GM19099 (cell line): ENCODE data around the gene UBP1.

Experiments
- POLR2A ChIP-seq: IDR thresholded peaks from 3 replicates; pipeline ENCODE4 v1.6.1; 2011; ENCODE audit warnings: low read depth; ENCODE audit not compliant: insufficient read length; ENCODE audit errors: extremely low read depth

The UBP1 gene

DNA sequence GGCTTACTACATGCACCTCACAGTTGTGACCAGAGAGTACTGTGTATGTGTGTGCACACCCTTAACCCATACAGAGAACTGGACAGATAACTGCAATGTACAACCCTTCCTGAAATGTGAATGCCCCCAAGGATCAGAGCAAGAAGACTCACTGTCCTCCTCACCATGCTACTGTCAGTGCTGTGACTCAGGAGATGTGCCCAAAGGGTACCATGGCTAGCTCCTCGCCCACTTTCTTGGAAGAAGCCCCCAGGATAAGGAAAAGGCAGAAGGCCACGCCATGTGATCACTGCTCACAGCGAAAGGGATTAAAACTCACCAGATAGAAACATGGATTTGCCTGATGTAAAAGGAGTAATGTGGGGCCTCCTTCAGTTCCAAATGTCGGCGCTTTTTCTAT is 41.8 kb downstream of the UBP1 start:
- TF ChIP-seq POLR2A: no peak

DNA sequence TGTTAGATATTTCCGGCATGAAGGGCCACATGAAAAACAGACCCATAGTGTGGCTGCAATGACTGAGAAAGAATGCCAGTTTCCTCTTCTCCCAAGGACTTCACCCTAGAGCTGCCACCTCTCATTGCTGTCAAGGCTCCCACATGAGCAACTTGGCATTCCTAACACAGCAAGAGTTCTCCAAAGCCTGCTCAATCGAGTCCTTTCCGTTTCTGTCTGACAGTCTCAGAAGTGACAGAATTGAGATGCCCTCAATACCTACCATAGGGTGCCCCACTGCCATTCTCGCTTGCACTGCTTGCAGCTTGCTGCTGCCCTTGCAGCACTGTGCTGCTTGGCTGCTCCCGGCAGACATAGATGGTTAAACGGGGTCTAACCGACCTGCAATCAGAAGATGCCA is 44.3 kb downstream of the UBP1 start:
- no peak for TF ChIP-seq POLR2A

DNA sequence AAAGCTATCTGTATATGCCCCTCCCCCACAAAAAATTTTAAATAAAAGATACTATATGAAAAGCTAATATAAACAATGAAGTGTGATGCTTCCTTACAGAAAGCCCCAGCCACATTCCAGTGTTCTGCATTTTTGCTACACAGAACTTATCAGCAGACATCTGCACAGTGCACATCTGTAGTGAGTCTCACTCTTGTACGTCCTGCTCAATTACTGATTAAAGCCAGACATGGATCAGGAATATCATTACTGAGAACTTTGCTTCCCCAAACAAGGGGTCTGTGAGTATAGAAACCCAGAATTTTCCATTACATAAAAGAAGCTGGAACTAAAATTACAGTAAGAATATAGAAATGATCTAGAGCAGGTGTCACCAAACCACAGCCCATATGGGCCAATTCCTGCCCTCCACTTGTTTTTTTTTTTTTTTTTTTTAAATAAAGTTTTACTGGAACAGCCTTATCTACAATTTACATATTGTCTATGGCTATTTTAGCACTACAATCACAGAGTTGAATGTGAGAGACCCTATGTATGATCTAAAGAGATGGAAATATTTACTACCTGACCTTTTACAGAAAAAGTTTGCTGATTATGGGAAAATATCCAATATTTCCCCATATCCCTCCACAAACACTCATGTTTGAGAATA is 45.7 kb downstream of the UBP1 start:
- TF ChIP-seq POLR2A: no peak

- TF ChIP-seq POLR2A: no peak
These were observed 47.5 kb downstream of the UBP1 start for GRCh38 chr3:33392703-33393125.

- TF ChIP-seq POLR2A: no peak
These were observed 48.1 kb downstream of the UBP1 start for GRCh38 chr3:33392144-33392543.

DNA sequence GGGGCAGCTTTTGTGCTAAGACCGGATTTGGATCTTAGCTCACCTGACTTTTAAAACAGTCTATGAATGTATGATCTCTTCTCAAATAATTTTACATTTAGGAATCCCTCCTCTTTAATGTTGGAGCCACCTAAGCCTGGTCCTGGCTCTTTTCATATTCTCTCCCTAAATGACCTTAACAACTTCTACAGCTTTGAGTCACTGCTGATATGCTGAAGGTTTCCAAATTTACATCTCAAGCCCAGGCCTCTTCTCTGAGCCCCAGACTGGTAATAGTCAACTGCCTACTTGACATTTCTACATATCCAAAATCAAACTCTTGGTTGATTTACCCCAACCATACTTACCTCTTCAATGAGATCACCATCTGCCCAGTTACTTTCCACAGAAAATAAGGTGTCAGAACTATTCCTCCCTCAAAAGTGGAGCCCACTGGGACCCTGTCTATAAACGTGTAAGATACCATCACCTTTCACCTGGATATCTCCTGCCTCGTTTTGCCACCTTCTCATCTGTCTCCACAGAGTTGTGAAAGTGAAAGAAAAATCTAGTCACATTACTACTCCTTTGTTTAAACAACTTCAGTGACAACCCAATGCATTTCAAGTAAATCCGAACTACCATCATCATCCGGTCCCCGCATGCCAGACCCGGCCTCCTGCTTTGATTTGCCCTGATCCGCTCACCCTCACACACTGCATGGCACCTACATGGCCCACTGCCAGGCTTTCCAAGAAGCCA is 48.8 kb downstream of the UBP1 start:
- TF ChIP-seq POLR2A: no peak

GRCh38 chr3:33389908-33390307 is 50.3 kb downstream of the UBP1 start:
- TF ChIP-seq POLR2A: no peak

DNA sequence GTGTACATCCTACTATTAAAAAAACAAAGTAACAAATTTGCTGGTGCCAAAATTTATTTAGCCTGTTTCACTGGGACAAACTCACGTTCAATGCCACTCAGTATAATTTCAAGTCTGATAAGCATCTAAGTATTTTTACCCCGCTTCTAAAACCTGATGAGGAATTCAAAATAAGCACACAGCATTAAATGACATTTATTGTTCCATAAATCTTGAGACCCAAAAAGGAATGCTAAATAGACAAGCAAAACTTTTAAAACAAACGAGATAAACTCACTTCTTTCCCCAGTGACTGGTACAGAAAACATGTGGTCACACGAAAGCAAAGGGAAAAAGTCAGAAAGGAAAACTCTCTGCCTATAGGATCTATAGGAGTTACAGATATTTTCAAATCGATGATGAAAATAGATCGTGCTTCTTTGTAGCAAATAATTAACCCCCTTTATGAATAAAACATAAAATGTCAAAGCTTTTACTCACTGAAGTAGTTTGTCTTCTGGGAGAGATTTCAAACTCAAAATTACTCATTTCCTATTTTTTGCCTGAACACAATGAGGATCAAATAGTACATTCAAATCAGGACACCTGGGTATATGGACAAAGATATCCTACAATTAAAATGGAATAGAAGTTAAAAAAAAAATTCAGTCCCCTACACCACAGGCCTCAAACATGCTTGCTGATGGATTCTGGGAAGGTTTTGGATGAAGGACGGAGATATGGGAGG is 51.7 kb downstream of the UBP1 start:
- no peak for TF ChIP-seq POLR2A

GRCh38 chr3:33386631-33387030 is 53.6 kb downstream of the UBP1 start:
- no peak for TF ChIP-seq POLR2A

DNA sequence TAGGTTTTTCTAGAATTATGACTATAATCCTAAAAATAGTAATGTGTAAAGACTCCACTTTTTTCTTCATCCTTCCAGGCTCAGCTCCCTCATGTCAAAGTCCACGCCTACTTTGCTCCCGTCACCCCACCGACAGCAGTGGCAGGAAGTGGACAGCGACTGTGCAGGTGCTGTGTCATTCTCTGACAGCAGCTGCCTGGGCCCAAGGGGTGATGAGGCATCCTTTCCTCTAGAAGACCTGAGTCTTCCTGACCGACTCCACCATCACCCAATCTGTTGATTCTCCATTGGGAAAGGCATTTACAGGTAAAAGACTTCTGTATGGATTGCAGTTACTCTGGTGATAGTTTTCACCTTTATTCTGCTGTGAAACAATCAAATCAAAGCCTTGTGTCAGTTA is 54.8 kb downstream of the UBP1 start:
- no peak for TF ChIP-seq POLR2A

GRCh38 chr3:33383951-33384350 is 56.3 kb downstream of the UBP1 start:
- TF ChIP-seq POLR2A: no peak

GRCh38 chr3:33380653-33381052 is 59.6 kb downstream of the UBP1 start:
- no peak for TF ChIP-seq POLR2A

GRCh38 chr3:33377931-33378330 is 62.3 kb downstream of the UBP1 start:
- TF ChIP-seq POLR2A: no peak

GRCh38 chr3:33377489-33377888 is 62.7 kb downstream of the UBP1 start:
- no peak for TF ChIP-seq POLR2A

DNA sequence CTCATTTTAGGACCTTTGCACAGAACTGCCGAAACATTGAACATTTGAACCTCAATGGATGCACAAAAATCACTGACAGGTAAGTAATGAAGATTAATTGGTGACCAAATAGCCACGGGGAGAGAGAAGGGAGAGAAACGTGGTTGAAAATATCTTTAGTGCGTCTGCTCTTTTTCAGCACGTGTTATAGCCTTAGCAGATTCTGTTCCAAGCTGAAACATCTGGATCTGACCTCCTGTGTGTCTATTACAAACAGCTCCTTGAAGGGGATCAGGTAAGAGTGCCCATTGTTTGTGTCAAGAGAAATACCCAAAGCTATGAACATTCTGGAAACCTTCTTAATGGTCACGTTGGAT is 67.1 kb downstream of the UBP1 start:
- no peak for TF ChIP-seq POLR2A
